ENCODE results near the gene TBPL2. TPM values are rescaled to one million over a fixed set of nuclear protein-coding genes. Genes with fewer than 3 reads are reported as not detected.

The TBPL2 gene
- total and polyA plus RNA-seq, 4 donors, result not detected

DNA sequence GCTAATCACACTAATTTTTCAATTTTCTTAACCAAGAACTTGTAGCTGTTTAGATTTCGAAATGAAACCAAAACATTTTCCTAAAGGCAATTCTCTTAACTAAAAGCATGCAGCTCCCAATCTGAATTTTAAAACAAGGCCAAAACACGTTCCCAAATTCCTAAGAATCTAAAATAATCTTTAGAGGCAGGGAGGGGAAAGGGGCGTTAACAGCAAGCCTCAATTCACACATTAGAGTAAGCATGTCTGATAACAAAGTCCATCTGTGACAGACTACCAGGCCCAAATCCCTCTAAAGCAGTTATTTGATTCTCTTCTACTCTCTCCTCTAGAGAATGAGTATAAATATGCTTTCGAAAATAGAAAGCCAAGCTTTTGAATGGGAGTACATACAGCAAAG, 29.5 kb downstream of the TBPL2 start:
- Histone ChIP-seq H3K9ac (ENCODE audit: low read depth in 1 of 2, low read length in 2 of 2) (peak overlapping the region; percentile 69 to 70), H3K4me3 (ENCODE audit: low read depth in 1 of 3, low read length in 3 of 3) (peak overlapping the region; percentile 80 to 98 (median 97)), H3K9me3 (ENCODE audit: control insufficient read depth in 4 of 4, low read length in 3 of 4) (no peaks in the 10 kb centered on the region), H3K27me3 (ENCODE audit: control insufficient read depth in 4 of 4, insufficient read depth in 4 of 4, low read length in 3 of 4) (no peaks in the 10 kb centered on the region), H3K27ac (ENCODE audit: low read depth in 1 of 2, low read length in 2 of 2) (peak overlapping the region in 1 of 2 donors; percentile 85), H3K4me1 (ENCODE audit: control insufficient read depth in 4 of 4, insufficient read depth in 4 of 4, low read length in 3 of 4) (peaks cover 2 to 21% (median 14%) of the 10 kb centered on the region in 4 donors), H3K36me3 (ENCODE audit: control insufficient read depth in 4 of 4, insufficient read depth in 3 of 4, low read depth in 1 of 4, low read length in 3 of 4) (no peaks in the 10 kb centered on the region)
- 16% methylated on average over 4 of the region's 4 CpGs for WGBS
- TF ChIP-seq EGR1 (IDR thresholded peaks at IDR 0.05; ENCODE audit: low read depth in 2 of 2), result no peak
- no peak for TF ChIP-seq RXRA (IDR thresholded peaks at IDR 0.05)
- no peak for DNase-seq (ENCODE audit: low spot score)

GRCh38 chr14:55404173-55404854, 36.1 kb downstream of the TBPL2 start:
- H3K4me1 ChIP-seq (ENCODE audit: control insufficient read depth in 4 of 4, insufficient read depth in 4 of 4, low read length in 3 of 4), result no peaks in the 10 kb centered on the region
- no peaks in the 10 kb centered on the region for H3K27me3 ChIP-seq (ENCODE audit: control insufficient read depth in 4 of 4, insufficient read depth in 4 of 4, low read length in 3 of 4)
- no peaks in the 10 kb centered on the region for H3K36me3 ChIP-seq (ENCODE audit: control insufficient read depth in 4 of 4, insufficient read depth in 3 of 4, low read depth in 1 of 4, low read length in 3 of 4)
- no peaks in the 10 kb centered on the region for H3K9me3 ChIP-seq (ENCODE audit: control insufficient read depth in 4 of 4, low read length in 3 of 4)
- 87% methylated on average over 5 of the region's 5 CpGs for WGBS
- H3K9ac ChIP-seq (ENCODE audit: low read depth in 1 of 2, low read length in 2 of 2), result no peak overlapping the region
- no peak for DNase-seq (ENCODE audit: low spot score)
- TF ChIP-seq HNF4G (IDR thresholded peaks at IDR 0.05) (no peak), SP1 (IDR thresholded peaks at IDR 0.05) (no peak), FOXA2 (IDR thresholded peaks at IDR 0.05) (no peak), TAF1 (conservative IDR thresholded peaks at IDR 0.05) (no peak), ZBTB33 (IDR thresholded peaks at IDR 0.05) (no peak), RAD21 (IDR thresholded peaks at IDR 0.05) (no peak), RXRA (IDR thresholded peaks at IDR 0.05) (no peak), REST (IDR thresholded peaks at IDR 0.05) (no peak), JUND (IDR thresholded peaks at IDR 0.05) (no peak), FOXA1 (IDR thresholded peaks at IDR 0.05) (no peak)
- TF ChIP-seq, protein P1, sequence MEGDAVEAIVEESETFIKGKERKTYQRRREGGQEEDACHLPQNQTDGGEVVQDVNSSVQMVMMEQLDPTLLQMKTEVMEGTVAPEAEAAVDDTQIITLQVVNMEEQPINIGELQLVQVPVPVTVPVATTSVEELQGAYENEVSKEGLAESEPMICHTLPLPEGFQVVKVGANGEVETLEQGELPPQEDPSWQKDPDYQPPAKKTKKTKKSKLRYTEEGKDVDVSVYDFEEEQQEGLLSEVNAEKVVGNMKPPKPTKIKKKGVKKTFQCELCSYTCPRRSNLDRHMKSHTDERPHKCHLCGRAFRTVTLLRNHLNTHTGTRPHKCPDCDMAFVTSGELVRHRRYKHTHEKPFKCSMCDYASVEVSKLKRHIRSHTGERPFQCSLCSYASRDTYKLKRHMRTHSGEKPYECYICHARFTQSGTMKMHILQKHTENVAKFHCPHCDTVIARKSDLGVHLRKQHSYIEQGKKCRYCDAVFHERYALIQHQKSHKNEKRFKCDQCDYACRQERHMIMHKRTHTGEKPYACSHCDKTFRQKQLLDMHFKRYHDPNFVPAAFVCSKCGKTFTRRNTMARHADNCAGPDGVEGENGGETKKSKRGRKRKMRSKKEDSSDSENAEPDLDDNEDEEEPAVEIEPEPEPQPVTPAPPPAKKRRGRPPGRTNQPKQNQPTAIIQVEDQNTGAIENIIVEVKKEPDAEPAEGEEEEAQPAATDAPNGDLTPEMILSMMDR (IDR thresholded peaks at IDR 0.05; ENCODE audit: low read depth, low read length, missing input control), result no peak
- H3K4me3 ChIP-seq (ENCODE audit: low read depth in 1 of 3, low read length in 3 of 3), result no peak overlapping the region
- no peak overlapping the region for H3K27ac ChIP-seq (ENCODE audit: low read depth in 1 of 2, low read length in 2 of 2)
